ENCODE results near the gene EFCAB9. TPM values are rescaled to one million over a fixed set of nuclear protein-coding genes. Genes with fewer than 3 reads are reported as not detected.
"Not testable (repeated sequence)": the region's sequence is repeated elsewhere in the genome, so short reads cannot be mapped to it uniquely, and the experiment has no call there.

EFCAB9 gene
- total RNA-seq, 4 donors from 2014 or later, result not detected

DNA sequence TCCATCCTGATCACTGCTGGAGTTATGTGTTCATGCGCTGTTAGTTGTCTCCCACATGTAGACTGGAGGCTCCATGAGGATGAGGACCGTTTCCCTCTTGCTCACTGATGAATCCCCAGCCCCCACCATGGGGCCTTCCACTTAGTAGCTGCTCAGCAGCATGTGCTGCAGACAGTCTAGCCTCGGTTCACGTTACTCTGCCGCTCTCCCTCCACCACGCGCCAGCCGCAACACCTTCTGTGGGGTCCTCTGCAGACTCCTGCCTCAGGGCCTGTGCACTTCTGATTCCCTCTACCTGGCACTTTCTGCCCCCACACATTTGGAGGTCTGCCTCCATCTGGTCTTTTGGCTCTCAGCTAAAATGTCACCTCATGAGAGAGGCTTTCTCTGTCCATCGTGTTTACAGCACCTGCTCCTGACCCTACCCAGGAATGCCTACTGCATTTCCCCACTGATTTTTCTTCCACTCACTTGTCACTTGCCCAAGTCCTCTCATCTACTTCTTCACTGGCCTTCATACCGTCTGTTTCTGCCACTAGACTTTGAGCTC is 42.2 kb upstream of the EFCAB9 start:
- H3K9me3 ChIP-seq, result no peaks in the 10 kb centered on the region
- H3K4me1 ChIP-seq, result peaks cover 0 to 21% (median 10%) of the 10 kb centered on the region in 4 donors
- no peaks in the 10 kb centered on the region for H3K27me3 ChIP-seq
- TF ChIP-seq POLR2A (IDR thresholded peaks at IDR 0.05; ENCODE audit: low read depth) (no peak), POLR2AphosphoS5 (IDR thresholded peaks at IDR 0.05) (no peak), EP300 (IDR thresholded peaks at IDR 0.05) (no peak)
- TF ChIP-seq, protein P1, sequence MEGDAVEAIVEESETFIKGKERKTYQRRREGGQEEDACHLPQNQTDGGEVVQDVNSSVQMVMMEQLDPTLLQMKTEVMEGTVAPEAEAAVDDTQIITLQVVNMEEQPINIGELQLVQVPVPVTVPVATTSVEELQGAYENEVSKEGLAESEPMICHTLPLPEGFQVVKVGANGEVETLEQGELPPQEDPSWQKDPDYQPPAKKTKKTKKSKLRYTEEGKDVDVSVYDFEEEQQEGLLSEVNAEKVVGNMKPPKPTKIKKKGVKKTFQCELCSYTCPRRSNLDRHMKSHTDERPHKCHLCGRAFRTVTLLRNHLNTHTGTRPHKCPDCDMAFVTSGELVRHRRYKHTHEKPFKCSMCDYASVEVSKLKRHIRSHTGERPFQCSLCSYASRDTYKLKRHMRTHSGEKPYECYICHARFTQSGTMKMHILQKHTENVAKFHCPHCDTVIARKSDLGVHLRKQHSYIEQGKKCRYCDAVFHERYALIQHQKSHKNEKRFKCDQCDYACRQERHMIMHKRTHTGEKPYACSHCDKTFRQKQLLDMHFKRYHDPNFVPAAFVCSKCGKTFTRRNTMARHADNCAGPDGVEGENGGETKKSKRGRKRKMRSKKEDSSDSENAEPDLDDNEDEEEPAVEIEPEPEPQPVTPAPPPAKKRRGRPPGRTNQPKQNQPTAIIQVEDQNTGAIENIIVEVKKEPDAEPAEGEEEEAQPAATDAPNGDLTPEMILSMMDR (IDR thresholded peaks at IDR 0.05), result no peak
- H3K36me3 ChIP-seq, result peaks cover 0 to 43% (median 33%) of the 10 kb centered on the region in 4 donors
- intact Hi-C loops (cut with DNase I), result no loop called here
- DNase-seq (ENCODE audit: extremely low spot score), result no peak
- WGBS, result 91% methylated on average over 10 of the region's 10 CpGs
- H3K4me3 ChIP-seq, result no peak overlapping the region
- no peak overlapping the region for H3K27ac ChIP-seq (replicated peaks in 1 of 4)

DNA sequence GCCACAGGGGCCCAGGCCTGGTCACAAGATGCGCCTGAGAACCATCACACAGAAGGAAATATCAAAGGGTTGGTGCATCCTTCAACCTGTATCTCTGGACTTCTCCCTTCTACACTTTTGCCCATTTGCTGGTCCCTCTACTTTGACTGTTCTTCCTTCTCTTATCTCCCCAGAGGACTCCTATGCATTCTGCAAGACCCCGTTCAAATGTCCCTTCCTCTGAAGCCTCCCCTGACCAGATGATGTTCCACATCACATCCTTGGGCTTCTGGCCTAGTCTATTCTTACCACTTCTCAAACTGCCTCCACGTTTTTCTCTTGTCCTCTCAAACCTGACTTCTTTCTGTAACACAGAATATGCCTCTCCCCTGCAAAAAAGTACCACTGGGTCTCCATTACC is 40.3 kb upstream of the EFCAB9 start:
- 95% methylated on average over 3 of the region's 3 CpGs for WGBS
- TF ChIP-seq POLR2A (IDR thresholded peaks at IDR 0.05; ENCODE audit: low read depth), result no peak
- TF ChIP-seq, protein P1 (IDR thresholded peaks at IDR 0.05), result no peak
- no peak for TF ChIP-seq EP300 (IDR thresholded peaks at IDR 0.05)
- no peak for TF ChIP-seq POLR2AphosphoS5 (IDR thresholded peaks at IDR 0.05)
- Histone ChIP-seq H3K9me3 (no peaks in the 10 kb centered on the region), H3K27ac (replicated peaks in 1 of 4) (no peak overlapping the region), H3K36me3 (peaks cover 0 to 33% (median 26%) of the 10 kb centered on the region in 4 donors), H3K4me3 (no peak overlapping the region), H3K27me3 (no peaks in the 10 kb centered on the region), H3K4me1 (peaks cover 0 to 22% (median 7%) of the 10 kb centered on the region in 4 donors)
- DNase-seq (ENCODE audit: extremely low spot score), result no peak
- intact Hi-C loops (cut with DNase I), result no loop called here

GRCh38 chr5:172155101-172155500 is 38.9 kb upstream of the EFCAB9 start:
- H3K27me3 ChIP-seq; H3K27ac ChIP-seq (replicated peaks in 1 of 4); H3K9me3 ChIP-seq; DNase-seq (ENCODE audit: extremely low spot score); intact Hi-C loops (cut with DNase I); H3K4me3 ChIP-seq: not testable (repeated sequence)
- H3K4me1 ChIP-seq, result peaks cover 0 to 21% (median 5%) of the 10 kb centered on the region in 4 donors
- peaks cover 0 to 33% (median 24%) of the 10 kb centered on the region in 4 donors for H3K36me3 ChIP-seq
- 91% methylated on average over 9 of the region's 9 CpGs for WGBS

DNA sequence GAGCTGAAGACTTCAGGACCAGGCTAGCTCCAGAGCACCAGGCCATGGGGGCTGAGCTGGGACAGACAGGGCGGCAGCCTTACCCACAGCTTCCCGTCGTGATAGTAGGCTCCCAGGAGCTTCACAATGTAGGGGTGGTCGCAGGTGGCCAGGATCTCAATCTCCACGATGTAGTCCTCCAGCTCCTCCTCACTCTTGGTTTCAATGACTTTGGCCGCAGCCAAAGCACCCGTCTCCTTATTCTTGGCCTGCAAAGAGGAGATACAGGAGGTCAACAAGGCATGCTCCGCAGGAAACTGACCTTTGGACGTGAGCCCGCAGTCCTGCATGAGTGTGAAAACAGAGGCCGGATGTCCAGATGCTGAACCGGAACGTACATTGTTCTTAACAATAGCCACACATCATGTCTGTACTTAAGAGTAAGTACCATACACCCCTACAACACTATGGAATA is 37.4 kb upstream of the EFCAB9 start:
- WGBS, result 90% methylated on average over 13 of the region's 13 CpGs
- H3K36me3 ChIP-seq, result peaks cover 0 to 32% (median 24%) of the 10 kb centered on the region in 4 donors
- H3K27me3 ChIP-seq, result no peaks in the 10 kb centered on the region
- H3K4me3 ChIP-seq, result no peak overlapping the region
- H3K27ac ChIP-seq (replicated peaks in 1 of 4), result no peak overlapping the region
- no peaks in the 10 kb centered on the region for H3K9me3 ChIP-seq
- TF ChIP-seq POLR2A (IDR thresholded peaks at IDR 0.05; ENCODE audit: low read depth) (no peak), POLR2AphosphoS5 (IDR thresholded peaks at IDR 0.05) (peak in 1 of 2 donors; percentile 55), EP300 (IDR thresholded peaks at IDR 0.05) (no peak)
- TF ChIP-seq, protein P1 (IDR thresholded peaks at IDR 0.05), result no peak
- intact Hi-C loops (cut with DNase I), result no loop called here
- no peak for DNase-seq (ENCODE audit: extremely low spot score)
- peaks cover 0 to 10% (median 1%) of the 10 kb centered on the region in 4 donors for H3K4me1 ChIP-seq

DNA sequence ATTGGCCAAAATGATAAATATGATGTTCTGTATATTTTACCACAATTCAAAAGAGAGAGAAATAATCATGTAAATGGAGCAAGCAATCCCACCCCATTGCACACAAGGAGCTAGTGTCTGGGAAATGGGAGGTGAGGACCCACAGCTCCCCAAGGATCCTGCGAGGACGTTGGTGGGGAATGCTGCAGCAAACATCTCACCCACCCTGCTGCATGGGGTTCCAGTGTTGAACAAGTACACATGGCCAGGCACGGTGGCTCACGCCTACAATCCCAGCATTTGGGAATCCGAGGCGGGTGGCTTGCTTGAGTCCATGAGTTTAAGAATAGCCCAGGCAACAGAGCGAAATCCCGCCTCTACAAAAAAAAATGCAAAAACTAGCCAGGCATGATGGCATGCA is 35.0 kb upstream of the EFCAB9 start:
- intact Hi-C loops (cut with DNase I), result no loop called here
- WGBS, result 88% methylated on average over 8 of the region's 8 CpGs
- no peak for DNase-seq (ENCODE audit: extremely low spot score)
- H3K9me3 ChIP-seq, result no peaks in the 10 kb centered on the region
- no peak overlapping the region for H3K4me3 ChIP-seq
- TF ChIP-seq POLR2AphosphoS5 (IDR thresholded peaks at IDR 0.05) (no peak), POLR2A (IDR thresholded peaks at IDR 0.05; ENCODE audit: low read depth) (no peak), EP300 (IDR thresholded peaks at IDR 0.05) (no peak)
- TF ChIP-seq, protein P1 (IDR thresholded peaks at IDR 0.05), result no peak
- peaks cover 0 to 23% (median 22%) of the 10 kb centered on the region in 4 donors for H3K36me3 ChIP-seq
- H3K4me1 ChIP-seq, result peaks cover 16 to 21% (median 19%) of the 10 kb centered on the region in 4 donors
- no peak overlapping the region for H3K27ac ChIP-seq (replicated peaks in 1 of 4)
- H3K27me3 ChIP-seq, result no peaks in the 10 kb centered on the region

Measured in esophagus muscularis mucosa (tissue), 4 donors.